ENCODE data around the gene STK38. TPM values are rescaled to one million over a fixed set of nuclear protein-coding genes. Genes with fewer than 3 reads are reported as not detected.

STK38 gene
- total RNA-seq, 4 donors from 2014 or later: 27.3 to 52.9 (median 44.5) TPM

DNA sequence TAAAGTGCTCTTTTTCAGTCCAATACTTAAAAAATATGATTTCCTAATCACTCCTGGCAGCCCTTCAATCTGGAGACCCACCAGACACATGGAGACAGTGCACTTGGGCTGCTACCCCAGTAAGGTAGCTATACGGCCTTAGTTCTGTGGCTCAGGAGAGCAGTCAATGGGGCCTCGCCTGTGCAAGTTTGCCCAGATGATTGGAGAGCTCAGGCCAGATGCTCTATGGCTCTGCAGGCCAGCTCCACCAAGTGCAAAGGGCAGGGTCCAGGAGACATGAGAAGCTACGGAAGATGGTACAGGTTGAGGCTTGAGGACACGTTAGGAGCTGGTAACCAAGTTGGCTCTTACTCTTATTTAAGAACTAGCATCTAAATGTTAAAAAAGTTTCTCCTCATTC is 30.7 kb downstream of the STK38 start:
- TF ChIP-seq, protein P1, sequence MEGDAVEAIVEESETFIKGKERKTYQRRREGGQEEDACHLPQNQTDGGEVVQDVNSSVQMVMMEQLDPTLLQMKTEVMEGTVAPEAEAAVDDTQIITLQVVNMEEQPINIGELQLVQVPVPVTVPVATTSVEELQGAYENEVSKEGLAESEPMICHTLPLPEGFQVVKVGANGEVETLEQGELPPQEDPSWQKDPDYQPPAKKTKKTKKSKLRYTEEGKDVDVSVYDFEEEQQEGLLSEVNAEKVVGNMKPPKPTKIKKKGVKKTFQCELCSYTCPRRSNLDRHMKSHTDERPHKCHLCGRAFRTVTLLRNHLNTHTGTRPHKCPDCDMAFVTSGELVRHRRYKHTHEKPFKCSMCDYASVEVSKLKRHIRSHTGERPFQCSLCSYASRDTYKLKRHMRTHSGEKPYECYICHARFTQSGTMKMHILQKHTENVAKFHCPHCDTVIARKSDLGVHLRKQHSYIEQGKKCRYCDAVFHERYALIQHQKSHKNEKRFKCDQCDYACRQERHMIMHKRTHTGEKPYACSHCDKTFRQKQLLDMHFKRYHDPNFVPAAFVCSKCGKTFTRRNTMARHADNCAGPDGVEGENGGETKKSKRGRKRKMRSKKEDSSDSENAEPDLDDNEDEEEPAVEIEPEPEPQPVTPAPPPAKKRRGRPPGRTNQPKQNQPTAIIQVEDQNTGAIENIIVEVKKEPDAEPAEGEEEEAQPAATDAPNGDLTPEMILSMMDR (IDR thresholded peaks at IDR 0.05; ENCODE audit: low read depth): no peak

DNA sequence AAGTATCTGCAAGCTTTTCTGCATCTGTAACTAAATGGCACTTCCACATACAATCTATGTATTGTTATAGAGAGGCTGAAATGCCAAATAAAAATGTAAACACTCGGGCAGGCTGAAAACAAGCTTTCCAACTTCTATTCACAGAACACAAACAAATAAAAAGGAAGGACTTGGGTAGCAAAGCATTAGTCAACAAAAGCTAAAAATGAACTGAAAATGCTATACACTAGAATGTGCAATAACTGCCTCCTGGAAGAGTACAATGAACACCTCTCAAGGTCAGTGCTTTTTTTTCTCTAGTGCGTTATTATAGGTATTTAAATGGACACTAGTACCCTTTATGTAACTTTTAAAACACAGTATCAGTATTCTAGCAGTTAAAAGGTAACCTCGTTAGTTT is 31.4 kb downstream of the STK38 start:
- TF ChIP-seq, protein P1 (IDR thresholded peaks at IDR 0.05; ENCODE audit: low read depth): no peak

DNA sequence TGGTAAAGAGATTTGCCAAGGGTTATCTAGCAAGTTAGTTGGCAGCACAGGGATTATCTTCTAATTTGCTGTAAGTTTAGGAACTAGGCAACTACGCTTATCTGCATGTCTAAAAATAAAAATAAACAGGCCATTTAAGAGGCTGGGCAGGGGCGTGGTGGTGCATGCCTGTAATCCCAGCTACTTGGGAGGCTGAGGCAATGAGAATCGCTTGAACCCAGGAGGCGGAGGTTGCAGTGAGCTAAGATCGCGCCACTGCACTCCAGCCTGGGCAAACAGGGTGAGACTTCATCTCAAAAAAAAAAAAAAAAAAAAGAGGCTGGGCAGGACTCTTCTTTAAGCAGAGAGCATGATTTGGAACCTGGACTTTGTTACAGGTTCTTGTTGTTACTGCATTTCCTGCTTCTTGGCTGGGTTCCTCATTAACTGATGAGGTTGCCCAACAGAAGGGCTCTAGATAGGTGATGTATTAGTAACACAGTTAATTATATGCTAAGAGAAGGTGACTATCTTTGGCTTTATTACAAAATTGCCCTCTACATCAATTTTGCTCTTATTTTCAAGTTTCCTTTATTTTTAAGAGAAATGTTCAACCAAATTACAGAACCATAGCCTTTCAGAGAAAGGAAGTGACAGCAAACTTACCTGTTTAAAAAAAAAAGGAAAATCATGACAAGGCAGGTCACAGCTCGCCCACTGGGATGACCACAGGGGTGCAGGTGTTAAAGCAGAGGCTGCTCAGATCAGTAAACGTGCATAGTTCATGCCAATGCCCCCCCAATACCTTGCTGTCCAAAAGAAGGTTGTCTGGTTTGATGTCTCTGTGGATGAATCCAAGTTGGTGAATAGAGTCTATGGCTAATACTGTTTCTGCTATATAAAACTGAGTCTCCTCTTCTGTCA is 32.5 kb downstream of the STK38 start:
- TF ChIP-seq, protein P1 (IDR thresholded peaks at IDR 0.05; ENCODE audit: low read depth): no peak

DNA sequence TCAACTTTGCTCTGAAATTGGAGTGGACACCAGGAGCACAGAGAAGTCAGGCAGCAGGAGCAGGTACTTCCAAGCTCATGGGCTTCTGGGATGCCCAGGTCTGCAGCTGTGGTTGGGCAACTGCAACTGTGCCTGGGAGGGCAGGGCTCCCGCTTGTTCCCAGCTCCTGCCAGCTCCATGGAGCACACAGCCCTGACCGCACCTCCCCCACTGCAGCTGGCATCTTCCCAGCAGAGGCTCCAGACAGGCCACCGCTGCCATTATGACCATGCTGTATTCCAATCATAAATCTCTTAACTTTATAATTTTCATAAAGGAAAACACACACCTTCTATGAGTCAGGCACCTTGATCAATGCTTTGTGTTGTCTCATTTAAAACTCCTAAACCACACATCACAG is 36.9 kb downstream of the STK38 start:
- TF ChIP-seq, protein P1 (IDR thresholded peaks at IDR 0.05; ENCODE audit: low read depth): no peak

DNA sequence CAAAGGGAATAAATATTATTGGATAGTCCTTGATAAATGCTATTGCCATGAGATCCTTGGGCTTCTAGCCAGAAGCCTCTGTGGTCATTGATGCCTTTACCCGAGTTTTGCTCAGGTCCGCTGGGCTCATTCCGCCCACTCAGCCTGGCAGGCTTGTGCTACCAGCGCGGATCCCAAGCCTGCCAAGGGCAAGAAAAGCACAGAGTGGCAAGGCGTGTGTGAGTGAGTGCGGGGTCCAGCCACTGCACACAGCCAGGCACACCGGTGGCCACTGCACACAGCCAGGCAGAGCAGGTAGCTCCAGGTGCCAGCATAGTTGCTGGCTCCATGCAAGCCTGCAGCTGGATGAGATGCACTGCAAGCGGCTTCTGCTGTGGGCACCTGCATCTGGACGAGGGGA is 38.7 kb downstream of the STK38 start:
- TF ChIP-seq, protein P1 (IDR thresholded peaks at IDR 0.05; ENCODE audit: low read depth): no peak

DNA sequence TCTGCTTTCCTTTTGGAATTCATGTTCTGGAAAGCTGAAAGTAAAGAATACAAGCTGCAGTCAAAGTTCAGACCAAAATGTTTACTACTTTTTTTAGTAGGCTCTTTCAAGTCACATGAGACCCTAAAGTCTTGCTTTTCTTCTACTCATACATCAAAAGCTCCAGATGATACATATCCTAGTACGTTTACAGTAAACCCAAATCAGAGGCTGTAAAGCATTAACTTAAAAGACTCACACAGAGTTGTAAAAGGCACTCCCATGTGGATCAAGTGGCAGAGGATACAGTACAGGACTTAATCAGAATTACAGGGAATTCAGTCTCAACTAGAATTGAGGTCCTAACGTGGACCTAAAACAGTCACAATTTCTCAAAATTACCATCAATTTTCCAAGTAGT is 40.7 kb downstream of the STK38 start:
- TF ChIP-seq, protein P1 (IDR thresholded peaks at IDR 0.05; ENCODE audit: low read depth): no peak

DNA sequence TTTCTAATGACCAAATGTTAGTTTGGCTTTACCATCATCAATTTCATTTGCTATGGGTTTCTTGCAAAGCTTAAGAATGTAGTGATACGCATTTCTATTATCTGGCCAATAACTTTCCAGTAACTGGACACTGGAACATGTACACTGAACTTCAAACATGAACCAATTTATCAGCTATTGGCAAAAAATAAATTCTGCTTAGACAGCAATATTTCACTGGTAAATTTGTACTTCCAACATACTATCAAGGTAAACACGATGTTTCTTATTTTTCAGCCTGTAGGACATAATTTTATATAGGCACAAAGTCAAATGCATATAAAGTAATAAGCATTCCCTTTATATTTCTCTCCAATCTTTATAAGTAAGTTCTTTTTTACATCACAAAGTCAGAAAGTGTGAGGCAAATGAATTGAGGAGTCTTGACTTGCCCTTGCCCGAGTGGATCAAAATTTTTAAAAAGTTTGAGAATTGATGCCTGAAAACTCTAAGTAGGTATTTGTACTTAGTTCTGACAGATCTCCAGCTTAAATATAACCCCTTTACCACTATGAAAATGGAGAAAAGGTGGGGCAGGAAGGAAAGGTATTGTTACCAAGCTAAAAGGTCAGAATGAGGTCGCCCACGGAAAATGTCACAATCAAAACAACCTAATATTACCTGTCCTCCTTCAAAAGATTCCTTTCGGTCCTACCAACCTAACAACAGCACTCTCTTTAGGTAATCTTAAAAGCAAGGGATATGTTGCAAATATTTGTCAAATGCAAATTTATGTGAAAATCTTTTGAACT is 41.3 kb downstream of the STK38 start:
- TF ChIP-seq, protein P1 (IDR thresholded peaks at IDR 0.05; ENCODE audit: low read depth): no peak

Measured in subcutaneous adipose tissue (tissue), 4 donors.